HG03108 (cell line): ENCODE measurements around the gene ST7.
"Not testable (repeated sequence)": the region's sequence is repeated elsewhere in the genome, so short reads cannot be mapped to it uniquely, and the experiment has no call there.

ENCODE experiments used
- ATAC-seq: cut with Tn5 transposase; IDR thresholded peaks from one replicate; pipeline ENCODE4 v1.9.1; 2021; ENCODE audit warnings: moderate library complexity; ENCODE audit not compliant: unreplicated experiment

Gene ST7

GRCh38 chr7:117216010-117216409 is 262.7 kb downstream of the ST7 start:
- ATAC-seq, result no peak

- no peak for ATAC-seq
Measured at GRCh38 chr7:117216436-117217069, 263.3 kb downstream of the ST7 start.

GRCh38 chr7:117217106-117218035 is 264.1 kb downstream of the ST7 start:
- ATAC-seq, result no peak

GRCh38 chr7:117218700-117219099 is 265.4 kb downstream of the ST7 start:
- ATAC-seq, result no peak

- ATAC-seq, result no peak
Measured at GRCh38 chr7:117219485-117219884, 266.2 kb downstream of the ST7 start.

GRCh38 chr7:117220836-117221235 is 267.5 kb downstream of the ST7 start:
- ATAC-seq, result no peak

- ATAC-seq, result no peak
Measured at GRCh38 chr7:117225536-117225935, 272.2 kb downstream of the ST7 start.

- no peak for ATAC-seq
Measured at GRCh38 chr7:117227091-117227490, 273.8 kb downstream of the ST7 start.

GRCh38 chr7:117229350-117229749 is 276.0 kb downstream of the ST7 start:
- ATAC-seq, result no peak

- peak; percentile 65 for ATAC-seq
Measured at GRCh38 chr7:117230276-117231046, 277.2 kb downstream of the ST7 start.

- no peak for ATAC-seq
Measured at GRCh38 chr7:117231047-117231359, 277.7 kb downstream of the ST7 start.

- ATAC-seq, result no peak
Measured at GRCh38 chr7:117237646-117238045, 284.3 kb downstream of the ST7 start.

GRCh38 chr7:117238472-117238871 is 285.2 kb downstream of the ST7 start:
- ATAC-seq, result no peak

GRCh38 chr7:117238937-117239336 is 285.6 kb downstream of the ST7 start:
- ATAC-seq, result no peak

GRCh38 chr7:117241088-117241487 is 287.8 kb downstream of the ST7 start:
- no peak for ATAC-seq

- ATAC-seq, result no peak
Measured at GRCh38 chr7:117243390-117243789, 290.1 kb downstream of the ST7 start.

GRCh38 chr7:117245703-117246102 is 292.4 kb downstream of the ST7 start:
- not testable (repeated sequence) for ATAC-seq

GRCh38 chr7:117247809-117248208 is 294.5 kb downstream of the ST7 start:
- no peak for ATAC-seq

GRCh38 chr7:117248829-117249228 is 295.5 kb downstream of the ST7 start:
- no peak for ATAC-seq

- no peak for ATAC-seq
Measured at GRCh38 chr7:117249696-117250095, 296.4 kb downstream of the ST7 start.

GRCh38 chr7:117250245-117250644 is 296.9 kb downstream of the ST7 start:
- ATAC-seq, result no peak

GRCh38 chr7:117250801-117251200 is 297.5 kb downstream of the ST7 start:
- ATAC-seq, result no peak
